Neural cell (in vitro differentiated cells): ENCODE measurements around the gene ENTPD2. TPM values are rescaled to one million over a fixed set of nuclear protein-coding genes. Genes with fewer than 3 reads are reported as not detected.
A peak's percentile ranks its signal among the peaks of the same experiment; 100 is the strongest.

Experiments used
- H2AFZ ChIP-seq: fragments of 200-600, 300-800 bp; sonication (generic), shearing (Covaris generic); 2 replicates; pipeline ENCODE4 v1.6.0; 2014; ENCODE audit warnings: low read depth, mild to moderate bottlenecking, antibody characterized with exemption, low read length, moderate library complexity
- H3F3A ChIP-seq: fragments of 200-600 bp; shearing (Covaris generic); 2 replicates; pipeline ENCODE4 v1.6.1; 2016; ENCODE audit warnings: mild to moderate bottlenecking, moderate library complexity, mixed read lengths, antibody characterized with exemption, low read length; ENCODE audit not compliant: insufficient read depth, poor library complexity, severe bottlenecking
- H3K27ac ChIP-seq: fragments of 200-600, 300-800 bp; sonication (generic), shearing (Covaris generic); 2 replicates; pipeline ENCODE4 v1.5.1; 2014; ENCODE audit warnings: mild to moderate bottlenecking, low read length, moderate library complexity
- H3K27me3 ChIP-seq: fragments of 300-800, 200-600 bp; sonication (generic), shearing (Covaris generic); 2 replicates; pipeline ENCODE4 v1.6.0; 2014; ENCODE audit warnings: mild to moderate bottlenecking, low read depth, low read length, moderate library complexity; ENCODE audit not compliant: insufficient read depth
- H3K36me3 ChIP-seq: fragments of 300-800, 200-600 bp; sonication (generic), shearing (Covaris generic); 2 replicates; pipeline ENCODE4 v1.5.1; 2014; ENCODE audit warnings: mild to moderate bottlenecking, antibody characterized with exemption, low read length, moderate library complexity; ENCODE audit not compliant: insufficient read depth
- H3K4me2 ChIP-seq: fragments of 300-800, 200-600 bp; sonication (generic), shearing (Covaris generic); 2 replicates; pipeline ENCODE4 v1.6.0; 2014; ENCODE audit warnings: mild to moderate bottlenecking, low read length
- H3K4me3 ChIP-seq: fragments of 300-800, 200-600 bp; sonication (generic), shearing (Covaris generic); 2 replicates; pipeline ENCODE4 v1.5.1; 2014; ENCODE audit warnings: mild to moderate bottlenecking, low read length, moderate library complexity
- H3K79me2 ChIP-seq: fragments of 200-600 bp; shearing (Covaris generic); replicated peaks from 2 replicates; pipeline ENCODE4 v1.6.0; 2014; ENCODE audit warnings: mild to moderate bottlenecking, low read length, moderate library complexity; ENCODE audit not compliant: insufficient read depth
- H3K9ac ChIP-seq: fragments of 300-800, 200-600 bp; sonication (generic), shearing (Covaris generic); 2 replicates; pipeline ENCODE4 v1.6.1; 2016; ENCODE audit warnings: mild to moderate bottlenecking, low read length, mixed read lengths
- H3K9me2 ChIP-seq: fragments of 200-600 bp; shearing (Covaris generic); 2 replicates; pipeline ENCODE4 v1.6.1; 2016; ENCODE audit warnings: mild to moderate bottlenecking, low read length, mixed read lengths; ENCODE audit not compliant: insufficient read depth
- H3K9me3 ChIP-seq: fragments of 200-600, 300-800 bp; sonication (generic), shearing (Covaris generic); 2 replicates; pipeline ENCODE4 v1.6.1; 2016; ENCODE audit warnings: mild to moderate bottlenecking, mixed run types, low read length, moderate library complexity, mixed read lengths
- H4K20me1 ChIP-seq: fragments of 200-600 bp; shearing (Covaris generic); 2 replicates; pipeline ENCODE4 v1.6.1; 2016; ENCODE audit warnings: mild to moderate bottlenecking, mixed run types; ENCODE audit not compliant: insufficient read depth
- CTCF ChIP-seq: fragments of 450-650 bp; IDR thresholded peaks from 2 replicates; pipeline ENCODE4 v1.5.1; 2014; ENCODE audit warnings: antibody characterized with exemption, mild to moderate bottlenecking, moderate library complexity; ENCODE audit not compliant: poor library complexity, severe bottlenecking
- EP300 ChIP-seq: fragments of 450-650 bp; conservative IDR thresholded peaks from 2 replicates; pipeline ENCODE4 v1.6.1; 2014; ENCODE audit warnings: antibody characterized with exemption, mild to moderate bottlenecking, moderate library complexity; ENCODE audit not compliant: poor library complexity, severe bottlenecking
- EZH2 ChIP-seq: fragments of 200-600, 300-800 bp; shearing (Covaris generic), sonication (generic); IDR thresholded peaks from 2 replicates; pipeline ENCODE4 v1.6.1; 2014; ENCODE audit warnings: antibody characterized with exemption, low read length, borderline replicate concordance, mild to moderate bottlenecking; ENCODE audit not compliant: insufficient read depth, poor library complexity, severe bottlenecking
- MXI1 ChIP-seq: fragments of 450-650 bp; conservative IDR thresholded peaks from 2 replicates; pipeline ENCODE4 v1.6.1; 2014; ENCODE audit warnings: antibody characterized with exemption, mild to moderate bottlenecking; ENCODE audit not compliant: poor library complexity, severe bottlenecking
- POLR2AphosphoS5 ChIP-seq: IDR thresholded peaks from 2 replicates; pipeline ENCODE4 v1.6.1; 2012
- RAD21 ChIP-seq: fragments of 450-650 bp; conservative IDR thresholded peaks from 2 replicates; pipeline ENCODE4 v1.6.1; 2014; ENCODE audit warnings: antibody characterized with exemption, mild to moderate bottlenecking, moderate library complexity
- REST ChIP-seq: IDR thresholded peaks from 2 replicates; pipeline ENCODE4 v1.6.1; 2012; ENCODE audit warnings: borderline replicate concordance
- SMC3 ChIP-seq: fragments of 450-650 bp; conservative IDR thresholded peaks from 2 replicates; pipeline ENCODE4 v1.6.1; 2014; ENCODE audit warnings: antibody characterized with exemption, mild to moderate bottlenecking, moderate library complexity; ENCODE audit not compliant: poor library complexity
- TAF1 ChIP-seq: IDR thresholded peaks from 2 replicates; pipeline ENCODE4 v1.6.1; 2012; ENCODE audit warnings: low read depth
- polyA plus RNA-seq: library from polyadenylated mRNA; depleted of rRNA; stranded (reverse); fragments of >200 nt; gene quantifications from 2 replicates; pipeline ENCODE4 v1.2.3, GENCODE V29; 2014

ENTPD2 gene
- polyA plus RNA-seq, 1 donor from 2014 or later, result not detected

GRCh38 chr9:137044502-137045177 lies 9.2 kb downstream of the ENTPD2 start:
- H3F3A ChIP-seq, result no peaks in the 10 kb centered on the region
- H3K27me3 ChIP-seq, result peaks cover 21% of the 10 kb centered on the region
- peak overlapping the region; percentile 93 for H3K9ac ChIP-seq
- no peaks in the 10 kb centered on the region for H3K36me3 ChIP-seq
- TF ChIP-seq TAF1 (no peak), MXI1 (no peak), RAD21 (no peak), POLR2AphosphoS5 (no peak), SMC3 (no peak), CTCF (no peak), REST (no peak), EP300 (no peak), EZH2 (no peak)
- peak overlapping the region; percentile 98 for H3K4me3 ChIP-seq
- peaks cover 20% of the 10 kb centered on the region for H3K79me2 ChIP-seq
- H4K20me1 ChIP-seq, result peaks cover 13% of the 10 kb centered on the region
- no peaks in the 10 kb centered on the region for H3K9me2 ChIP-seq
- no peak overlapping the region for H2AFZ ChIP-seq
- H3K27ac ChIP-seq, result no peak overlapping the region
- H3K9me3 ChIP-seq, result no peaks in the 10 kb centered on the region
- peak overlapping the region; percentile 94 for H3K4me2 ChIP-seq

- TF ChIP-seq EP300, result no peak
- TF ChIP-seq CTCF, result no peak
- no peak for TF ChIP-seq REST
- TF ChIP-seq TAF1, result no peak
- TF ChIP-seq POLR2AphosphoS5, result no peak
- TF ChIP-seq MXI1, result no peak
- no peak for TF ChIP-seq EZH2
- TF ChIP-seq RAD21, result no peak
- peaks cover 13% of the 10 kb centered on the region for H4K20me1 ChIP-seq
- H3F3A ChIP-seq, result no peaks in the 10 kb centered on the region
- H3K9me3 ChIP-seq, result no peaks in the 10 kb centered on the region
- no peak overlapping the region for H3K4me2 ChIP-seq
- H3K9me2 ChIP-seq, result no peaks in the 10 kb centered on the region
- no peaks in the 10 kb centered on the region for H3K36me3 ChIP-seq
- H3K9ac ChIP-seq, result peak overlapping the region; percentile 93
- H3K4me3 ChIP-seq, result peak overlapping the region; percentile 98
- peaks cover 20% of the 10 kb centered on the region for H3K79me2 ChIP-seq
- H2AFZ ChIP-seq, result no peak overlapping the region
- peaks cover 15% of the 10 kb centered on the region for H3K27me3 ChIP-seq
- H3K27ac ChIP-seq, result no peak overlapping the region
Observed at GRCh38 chr9:137044037-137044436, 9.8 kb downstream of the ENTPD2 start.
